Cerebellar cortex (tissue), 1 donor: Measurements from ENCODE around the gene EMILIN1.
"Not testable (repeated sequence)": the region's sequence is repeated elsewhere in the genome, so short reads cannot be mapped to it uniquely, and the experiment has no call there.

Source experiments
- DNase-seq: peaks from one replicate; pipeline ENCODE4 v3.0.0-alpha.2; 2015; ENCODE audit warnings: low spot score

The EMILIN1 gene

DNA sequence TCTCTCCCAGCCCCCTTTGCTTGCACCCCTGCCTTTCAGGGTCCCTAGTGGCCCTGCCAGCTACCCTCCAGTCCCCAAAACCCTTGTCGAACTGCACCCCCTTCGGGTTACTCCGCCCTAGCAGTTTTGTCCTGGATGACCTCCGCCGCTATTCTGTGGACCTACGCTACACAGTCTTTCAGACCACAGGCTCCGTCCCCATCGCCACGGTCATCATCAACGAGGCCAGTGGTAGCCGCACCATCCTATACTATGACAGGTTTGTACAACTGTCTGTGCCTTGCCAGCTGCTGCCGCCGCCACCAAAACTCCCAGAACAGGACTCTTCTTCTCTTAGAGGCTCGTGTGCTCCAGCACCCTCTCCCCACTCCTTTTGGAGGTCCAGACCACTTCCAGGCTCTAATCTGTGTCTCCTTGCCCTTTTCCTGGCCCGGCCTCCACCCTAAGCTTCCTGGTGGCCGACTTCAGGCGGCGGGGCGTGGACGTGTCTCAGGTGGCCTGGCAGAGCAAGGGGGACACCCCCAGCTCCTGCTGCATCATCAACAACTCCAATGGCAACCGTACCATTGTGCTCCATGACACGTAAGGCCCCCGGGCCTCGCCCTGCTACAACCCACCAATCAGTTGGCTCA is 16.1 kb downstream of the EMILIN1 start:
- no peak for DNase-seq

GRCh38 chr2:27095427-27095744 is 17.0 kb downstream of the EMILIN1 start:
- no peak for DNase-seq

- peak; percentile 86 for DNase-seq
Measured at GRCh38 chr2:27095745-27096651, 17.6 kb downstream of the EMILIN1 start.

GRCh38 chr2:27096748-27097297 is 18.4 kb downstream of the EMILIN1 start:
- no peak for DNase-seq

DNA sequence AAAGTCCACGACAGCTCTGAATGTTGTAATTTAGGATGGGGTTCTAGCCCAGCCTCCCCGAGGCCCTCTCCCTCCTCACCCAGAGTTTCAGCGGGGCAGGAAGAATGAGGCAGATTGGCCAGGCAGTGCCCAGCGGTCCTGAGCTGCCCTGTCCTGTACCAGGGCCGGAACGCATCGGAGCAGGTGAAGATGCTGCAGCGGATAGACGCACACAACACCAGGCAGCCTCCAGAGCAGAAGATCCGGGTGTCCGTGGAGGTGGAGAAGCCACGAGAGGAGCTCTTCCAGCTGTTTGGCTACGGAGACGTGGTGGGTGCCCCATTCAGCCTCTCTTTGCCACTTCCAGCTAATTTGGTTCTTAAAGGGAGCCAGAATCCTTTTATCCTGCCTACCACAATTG is 18.9 kb downstream of the EMILIN1 start:
- DNase-seq = no peak

GRCh38 chr2:27099334-27099955 is 21.0 kb downstream of the EMILIN1 start:
- DNase-seq = no peak

GRCh38 chr2:27100036-27100435 is 21.6 kb downstream of the EMILIN1 start:
- no peak for DNase-seq

- DNase-seq = no peak
Measured at GRCh38 chr2:27102329-27102728, 23.9 kb downstream of the EMILIN1 start.

DNA sequence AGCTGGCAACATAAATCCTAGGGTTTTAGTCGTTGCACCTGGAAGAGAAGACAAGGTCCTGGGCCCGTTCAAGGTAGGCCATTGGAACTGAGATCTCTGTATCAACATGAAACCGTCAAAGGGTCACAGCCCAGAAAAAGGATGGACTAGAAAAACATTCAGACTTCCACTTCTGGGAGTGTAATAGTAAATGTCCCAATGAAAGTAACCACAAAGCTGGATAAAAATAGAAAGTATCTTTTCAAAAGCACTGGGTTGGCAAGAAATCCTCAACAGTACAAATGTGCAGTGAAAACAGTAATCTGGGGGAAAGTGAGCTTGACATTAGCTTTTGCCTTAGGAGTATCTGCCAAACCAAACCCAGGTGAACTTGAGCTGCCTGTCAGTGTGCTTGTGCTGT is 27.6 kb downstream of the EMILIN1 start:
- DNase-seq = no peak

DNA sequence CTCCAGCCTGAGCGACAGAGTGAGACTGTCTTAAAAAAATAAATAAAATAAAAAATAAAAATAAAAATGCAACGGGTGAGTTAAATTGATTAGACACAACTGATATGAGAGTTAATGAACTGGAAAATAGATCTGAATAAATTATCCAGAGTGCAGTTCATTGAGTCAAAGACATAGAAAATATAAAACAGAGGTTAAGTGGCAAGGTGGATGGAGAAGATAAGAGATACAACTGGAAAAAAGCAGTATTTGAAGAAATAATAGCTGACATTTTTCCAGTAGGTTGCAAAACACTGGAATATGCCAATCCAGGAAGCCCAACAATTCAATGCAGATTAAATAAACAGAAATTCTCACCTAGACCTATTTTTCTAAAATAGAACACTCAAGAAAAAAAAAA is 29.8 kb downstream of the EMILIN1 start:
- no peak for DNase-seq

GRCh38 chr2:27109083-27109482 is 30.7 kb downstream of the EMILIN1 start:
- no peak for DNase-seq

GRCh38 chr2:27110603-27111352 is 32.4 kb downstream of the EMILIN1 start:
- not testable (repeated sequence) for DNase-seq

DNA sequence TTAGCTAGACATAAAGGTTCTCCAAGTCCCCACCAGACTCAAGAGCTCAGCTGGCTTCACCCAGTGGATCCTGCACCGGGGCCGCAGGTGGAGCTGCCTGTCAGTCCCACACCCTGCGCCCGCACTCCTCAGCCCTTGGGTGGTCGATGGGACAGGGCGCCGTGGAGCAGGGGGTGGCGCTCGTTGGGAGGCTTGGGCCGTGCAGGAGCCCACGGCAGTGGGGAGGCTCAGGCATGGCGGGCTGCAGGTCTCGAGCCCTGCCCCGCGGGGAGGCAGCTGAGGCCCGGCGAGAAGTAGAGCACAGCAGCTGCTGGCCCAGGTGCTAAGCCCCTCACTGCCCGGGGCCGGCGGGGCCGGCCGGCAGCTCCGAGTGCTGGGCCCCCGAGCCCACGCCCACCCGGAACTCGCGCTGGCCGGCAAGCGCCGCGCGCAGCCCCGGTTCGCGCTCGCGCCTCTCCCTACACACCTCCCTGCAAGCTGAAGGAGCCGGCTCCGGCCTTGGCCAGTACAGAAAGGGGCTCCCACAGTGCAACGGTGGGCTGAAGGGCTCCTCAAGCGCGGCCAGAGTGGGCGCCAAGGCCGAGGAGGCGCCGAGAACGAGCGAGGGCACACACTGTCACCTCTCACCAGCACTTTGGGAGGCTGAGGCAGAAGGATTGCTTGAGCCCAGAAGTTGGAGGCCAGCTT is 33.1 kb downstream of the EMILIN1 start:
- not testable (repeated sequence) for DNase-seq

DNA sequence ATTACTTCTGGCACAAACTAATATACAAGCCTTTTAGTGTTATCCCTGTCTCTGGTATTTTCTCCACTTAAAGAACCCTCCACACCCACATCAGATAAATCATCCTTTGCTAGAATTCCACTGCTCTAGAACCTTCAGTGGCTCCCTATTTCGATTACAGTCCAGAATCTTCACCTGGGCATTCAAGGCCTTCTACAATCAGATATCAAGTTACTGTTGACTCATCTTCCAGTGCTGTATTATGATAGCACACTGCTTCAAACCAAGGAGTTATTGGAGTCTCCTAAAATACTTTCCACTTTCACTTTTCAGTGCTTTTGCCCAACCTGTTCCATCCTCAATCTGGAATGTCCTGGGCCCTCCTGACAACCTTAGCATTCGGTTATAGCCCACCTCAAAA is 37.1 kb downstream of the EMILIN1 start:
- DNase-seq = no peak

DNA sequence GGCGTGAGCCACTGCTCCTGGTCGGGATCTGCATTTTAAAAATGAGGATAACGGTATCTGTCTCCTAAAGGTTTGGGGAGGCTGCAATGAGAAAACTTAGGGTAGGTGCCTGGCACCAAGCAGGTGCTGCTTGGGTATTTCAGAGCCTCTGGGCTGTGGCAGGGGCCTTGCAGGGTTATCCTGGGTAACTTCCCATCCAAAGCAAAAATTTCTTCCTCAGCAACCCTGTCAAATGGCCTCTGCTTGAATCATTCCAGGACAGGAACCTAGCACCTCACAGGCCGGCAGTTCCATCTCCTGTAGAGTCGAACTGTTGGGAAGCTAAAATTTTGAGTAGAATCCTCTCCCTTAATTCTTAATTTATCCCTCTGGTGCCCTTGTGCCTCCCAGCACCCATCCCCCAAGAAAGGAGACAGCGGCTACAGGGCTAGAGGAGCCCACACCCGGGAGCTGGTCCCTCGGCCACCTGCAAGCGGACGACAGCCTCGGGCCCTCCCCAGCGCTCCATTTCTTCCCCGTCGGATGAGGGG is 39.6 kb downstream of the EMILIN1 start:
- DNase-seq = peak; percentile 49

- DNase-seq = peak; percentile 55
Measured at GRCh38 chr2:27118525-27119329, 40.3 kb downstream of the EMILIN1 start, which contains the start of gene CGREF1. TSS of gene CGREF1 (minus strand) at chr2:27119128. CDS start at chr2:27104366, 14,762 bp downstream.

GRCh38 chr2:27119330-27119670 is 40.9 kb downstream of the EMILIN1 start:
- not testable (repeated sequence) for DNase-seq

GRCh38 chr2:27121906-27122305 is 43.5 kb downstream of the EMILIN1 start:
- DNase-seq = no peak

- DNase-seq = no peak
Measured at GRCh38 chr2:27122791-27123190, 44.4 kb downstream of the EMILIN1 start.
